Pancreas (tissue), 10 donors: ENCODE results near the gene NTHL1. TPM values are rescaled to one million over a fixed set of nuclear protein-coding genes. Genes with fewer than 3 reads are reported as not detected.
A peak's percentile ranks its signal among the peaks of the same experiment; 100 is the strongest.

Source experiments
- ATAC-seq, 4 donors: fragments of 200-7000 bp; cut with Tn5 transposase; one replicate each; pipeline versions ENCODE4 v1.8.0 to v1.9.1; 2020; ENCODE audit warnings: mild to moderate bottlenecking in 4 of 4, moderate library complexity in 4 of 4
- DNase-seq, 6 donors: peaks; one replicate each; pipeline ENCODE4 v3.0.0-alpha.2; 2020
- FAIRE-seq: peaks from 2 replicates; lab custom pipeline; 2012; peaks lifted over from hg19 to GRCh38; lab: Jason Lieb, UNC
- H3K27ac ChIP-seq, 4 donors: fragments of 200-600 bp; sonication (generic); 1 replicate in 3 of 4; 2 replicates in 1 of 4; pipeline versions ENCODE4 v1.5.0 to v1.8.0; 2020
- H3K27me3 ChIP-seq, 4 donors: fragments of 200-600 bp; one replicate each; pipeline ENCODE4 v1.8.0; 2021
- H3K36me3 ChIP-seq, 3 donors: fragments of 200-600 bp; sonication (generic) in 1 of 3; one replicate each; pipeline versions ENCODE4 v1.5.0 to v1.8.0; 2020 to 2021
- H3K4me1 ChIP-seq, 3 donors: fragments of 200-600 bp; one replicate each; pipeline ENCODE4 v1.8.0; 2021
- H3K4me3 ChIP-seq, 4 donors: fragments of 200-600 bp; sonication (generic) in 2 of 4; one replicate each; pipeline versions ENCODE4 v1.5.0 to v1.8.0; 2020 to 2021
- H3K9me3 ChIP-seq, 4 donors: fragments of 200-600 bp; one replicate each; pipeline ENCODE4 v1.8.0; 2021
- WGBS, 2 donors: extraction: QIAGEN DNeasy Blood & Tissue Kit; methylation state at CpG; one replicate each; pipeline ENCODE4 v1.1.7; 2013; 5-methylcytosine and 5-hydroxymethylcytosine counted together
- intact Hi-C, 3 donors: fragments of 100-400 bp; cut with DNase I; formaldehyde crosslinking; loops; one replicate each; pipeline versions ENCODE4 v1.11.1 to v1.14.2; 2022
- polyA plus RNA-seq, 2 donors: library from polyadenylated mRNA; stranded (reverse); fragments of 200-250 nt; gene quantifications; one replicate each; pipeline ENCODE4 v1.2.3, GENCODE V29; 2013
- total RNA-seq, 6 donors: library from RNA; stranded (reverse); fragmentation: NEBNext Ultra II Directional in 4 of 6; extraction: Animal tissue kit (Norgen Biotek cat#: 25700) in 4 of 6; gene quantifications; one replicate each; pipeline versions ENCODE4 v1.2.1 to v1.2.4, GENCODE V29; 2021 to 2023
- TF ChIP-seq, protein P1 (sequence below), 4 donors: fragments of 200-600 bp; sonication (generic) in 3 of 4; IDR thresholded peaks; one replicate each; pipeline versions ENCODE4 v1.5.0 to v1.8.0; 2021; ENCODE audit warnings: antibody characterized with exemption in 4 of 4
- donor health status: healthy with polysubstance abuse.
- donor health status: DM: no; HTN: no; CAD: no; lungs with moderate emphysema.
- donor health status: DM: no; HTN: no; CAD: no.
- donor health status: control.
- donor health status: control.
- donor health status: Bipolar disorder and iron deficiency.
- donor health status: DM: yes; HTN: yes; CAD: no.
- donor health status: DM: no; HTN: no; CAD: no.
- donor health status: DM: no; HTN: no; CAD: no.
- donor health status: DM: yes; HTN: yes; CAD: no.

NTHL1 gene
- total and polyA plus RNA-seq, 8 donors = 5.2 to 22.8 (median 8.9) TPM

DNA sequence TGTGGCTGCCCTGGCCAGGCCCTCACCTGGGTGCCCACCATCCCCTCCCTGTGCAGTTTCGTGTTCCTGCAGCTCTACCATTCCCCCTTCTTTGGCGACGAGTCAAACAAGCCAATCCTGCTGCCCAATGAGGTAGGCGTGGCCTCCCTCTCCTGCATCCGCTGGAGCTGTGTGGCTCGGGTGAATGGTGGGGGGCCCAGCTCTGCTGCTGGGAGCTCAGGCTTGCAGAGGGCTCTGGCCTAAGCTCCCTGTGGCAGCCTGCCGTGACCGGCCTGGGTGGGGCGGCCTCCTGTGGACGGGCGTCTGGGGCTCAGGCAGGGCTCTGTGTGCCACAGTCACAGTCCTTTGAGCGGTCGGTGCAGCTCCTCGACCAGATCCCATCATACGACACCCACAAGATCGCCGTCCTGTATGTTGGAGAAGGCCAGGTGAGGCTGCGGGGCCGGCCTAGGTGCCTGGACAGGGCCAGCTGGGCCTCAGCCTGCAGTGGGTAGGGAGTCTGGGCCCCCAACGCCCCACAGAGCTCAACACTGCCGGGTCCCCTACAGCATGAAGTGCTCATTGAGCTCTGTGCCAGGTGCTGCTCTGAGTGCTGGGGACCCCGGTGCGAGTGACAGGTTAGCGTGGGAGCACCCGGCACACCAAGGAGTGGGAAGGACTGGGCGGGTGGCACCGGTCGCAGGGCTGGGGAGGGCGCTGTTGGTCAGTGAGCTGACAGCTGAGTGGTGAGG is 37.4 kb upstream of the NTHL1 start:
- TF ChIP-seq, protein P1, sequence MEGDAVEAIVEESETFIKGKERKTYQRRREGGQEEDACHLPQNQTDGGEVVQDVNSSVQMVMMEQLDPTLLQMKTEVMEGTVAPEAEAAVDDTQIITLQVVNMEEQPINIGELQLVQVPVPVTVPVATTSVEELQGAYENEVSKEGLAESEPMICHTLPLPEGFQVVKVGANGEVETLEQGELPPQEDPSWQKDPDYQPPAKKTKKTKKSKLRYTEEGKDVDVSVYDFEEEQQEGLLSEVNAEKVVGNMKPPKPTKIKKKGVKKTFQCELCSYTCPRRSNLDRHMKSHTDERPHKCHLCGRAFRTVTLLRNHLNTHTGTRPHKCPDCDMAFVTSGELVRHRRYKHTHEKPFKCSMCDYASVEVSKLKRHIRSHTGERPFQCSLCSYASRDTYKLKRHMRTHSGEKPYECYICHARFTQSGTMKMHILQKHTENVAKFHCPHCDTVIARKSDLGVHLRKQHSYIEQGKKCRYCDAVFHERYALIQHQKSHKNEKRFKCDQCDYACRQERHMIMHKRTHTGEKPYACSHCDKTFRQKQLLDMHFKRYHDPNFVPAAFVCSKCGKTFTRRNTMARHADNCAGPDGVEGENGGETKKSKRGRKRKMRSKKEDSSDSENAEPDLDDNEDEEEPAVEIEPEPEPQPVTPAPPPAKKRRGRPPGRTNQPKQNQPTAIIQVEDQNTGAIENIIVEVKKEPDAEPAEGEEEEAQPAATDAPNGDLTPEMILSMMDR (IDR thresholded peaks at IDR 0.05) = no peak
- no peak for DNase-seq
- Histone ChIP-seq H3K27ac (no peak overlapping the region), H3K9me3 (no peaks in the 10 kb centered on the region), H3K27me3 (no peaks in the 10 kb centered on the region), H3K36me3 (peaks cover 0 to 31% (median 10%) of the 10 kb centered on the region in 3 donors), H3K4me1 (peaks cover 0 to 14% (median 0%) of the 10 kb centered on the region in 3 donors), H3K4me3 (no peak overlapping the region)
- intact Hi-C loops = no loop called here
- no peak for FAIRE-seq
- 93% methylated on average over 25 to 29 of the region's 29 CpGs for WGBS, 2 donors
- ATAC-seq = no peak

DNA sequence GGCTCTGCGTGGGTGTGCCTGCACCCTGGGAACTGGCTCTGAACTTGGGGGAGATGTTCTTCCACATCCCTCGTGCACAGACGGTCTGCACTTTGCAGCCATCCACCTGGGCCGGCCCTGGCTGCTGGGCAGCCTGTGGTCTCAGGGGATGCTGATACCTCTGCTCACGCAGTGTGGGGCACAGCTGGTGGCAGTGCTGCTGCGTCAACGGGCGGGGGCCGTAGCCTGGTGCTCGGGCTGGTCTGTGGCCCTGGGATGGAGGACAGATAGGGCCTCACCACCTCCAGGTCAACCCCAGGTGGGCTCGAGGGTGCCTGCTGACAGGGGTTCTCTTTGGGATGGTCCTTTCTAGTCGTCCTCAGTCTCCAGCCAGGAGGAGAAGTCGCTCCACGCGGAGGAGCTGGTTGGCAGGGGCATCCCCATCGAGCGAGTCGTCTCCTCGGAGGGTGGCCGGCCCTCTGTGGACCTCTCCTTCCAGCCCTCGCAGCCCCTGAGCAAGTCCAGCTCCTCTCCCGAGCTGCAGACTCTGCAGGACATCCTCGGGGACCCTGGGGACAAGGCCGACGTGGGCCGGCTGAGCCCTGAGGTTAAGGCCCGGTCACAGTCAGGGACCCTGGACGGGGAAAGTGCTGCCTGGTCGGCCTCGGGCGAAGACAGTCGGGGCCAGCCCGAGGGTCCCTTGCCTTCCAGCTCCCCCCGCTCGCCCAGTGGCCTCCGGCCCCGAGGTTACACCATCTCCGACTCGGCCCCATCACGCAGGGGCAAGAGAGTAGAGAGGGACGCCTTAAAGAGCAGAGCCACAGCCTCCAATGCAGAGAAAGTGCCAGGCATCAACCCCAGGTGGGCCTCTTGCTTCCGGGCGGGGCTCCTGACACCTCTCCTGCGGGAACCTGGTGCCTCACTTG is 36.5 kb upstream of the NTHL1 start:
- TF ChIP-seq, protein P1 (IDR thresholded peaks at IDR 0.05) = no peak
- peaks cover 0 to 8% (median 0%) of the 10 kb centered on the region in 3 donors for H3K4me1 ChIP-seq
- ATAC-seq = no peak
- FAIRE-seq = no peak
- DNase-seq = peak in 1 of 6 donors; percentile 28
- H3K9me3 ChIP-seq = no peaks in the 10 kb centered on the region
- peaks cover 0 to 37% (median 11%) of the 10 kb centered on the region in 3 donors for H3K36me3 ChIP-seq
- intact Hi-C loops = no loop called here
- no peak overlapping the region for H3K4me3 ChIP-seq
- H3K27me3 ChIP-seq = no peaks in the 10 kb centered on the region
- WGBS, 2 donors = 93 to 95% methylated on average over 44 of the region's 44 CpGs
- no peak overlapping the region for H3K27ac ChIP-seq

DNA sequence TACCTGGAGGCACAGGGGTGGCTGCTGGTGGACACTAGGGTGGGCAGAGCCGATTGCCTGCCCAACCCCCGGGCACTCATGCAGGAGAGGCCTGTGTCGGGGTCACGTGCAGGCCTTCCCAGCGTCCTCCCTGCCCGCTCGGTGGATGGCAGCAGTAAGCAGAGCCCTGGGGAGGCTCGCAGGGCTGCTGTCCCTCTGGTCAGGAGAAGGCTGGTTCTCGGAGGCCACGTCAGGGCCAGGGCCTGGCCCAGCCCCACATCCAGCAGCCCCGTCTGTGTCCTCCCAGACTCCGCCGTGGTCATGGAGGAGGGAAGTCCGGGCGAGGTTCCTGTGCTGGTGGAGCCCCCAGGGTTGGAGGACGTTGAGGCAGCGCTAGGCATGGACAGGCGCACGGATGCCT is 35.8 kb upstream of the NTHL1 start:
- Histone ChIP-seq H3K4me3 (no peak overlapping the region), H3K36me3 (peaks cover 0 to 39% (median 11%) of the 10 kb centered on the region in 3 donors), H3K27me3 (no peaks in the 10 kb centered on the region), H3K9me3 (no peaks in the 10 kb centered on the region), H3K4me1 (peaks cover 0 to 8% (median 0%) of the 10 kb centered on the region in 3 donors), H3K27ac (no peak overlapping the region)
- TF ChIP-seq, protein P1 (IDR thresholded peaks at IDR 0.05) = no peak
- ATAC-seq = no peak
- DNase-seq = peak in 1 of 6 donors; percentile 77
- intact Hi-C loops = no loop called here
- WGBS, 2 donors = 89 to 91% methylated on average over 19 of the region's 19 CpGs
- no peak for FAIRE-seq

DNA sequence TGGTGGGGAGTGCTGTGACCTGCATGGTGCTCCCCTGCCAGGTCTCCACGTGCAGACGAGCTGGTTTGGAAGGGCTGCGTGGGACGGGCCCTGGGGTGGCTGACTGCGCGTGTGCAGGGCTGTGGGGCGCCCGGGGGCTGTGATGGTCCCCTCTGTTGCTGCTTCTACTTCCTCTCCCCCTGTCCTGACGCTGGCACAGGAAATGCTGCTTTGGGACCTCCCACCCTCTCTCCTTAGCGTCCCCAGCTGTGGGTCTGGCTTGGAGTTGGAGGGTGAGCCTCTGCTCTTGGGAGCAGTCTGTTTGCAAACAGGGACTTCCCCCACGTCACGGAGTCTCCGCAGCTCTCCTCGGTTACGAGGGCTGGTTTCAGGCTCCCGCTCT is 35.3 kb upstream of the NTHL1 start:
- Histone ChIP-seq H3K27ac (peak overlapping the region in 2 of 4 donors; percentile 33 to 44), H3K27me3 (no peaks in the 10 kb centered on the region), H3K4me3 (no peak overlapping the region), H3K4me1 (peaks cover 0 to 8% (median 0%) of the 10 kb centered on the region in 3 donors), H3K36me3 (peaks cover 0 to 39% (median 11%) of the 10 kb centered on the region in 3 donors), H3K9me3 (no peaks in the 10 kb centered on the region)
- FAIRE-seq (no peak), ATAC-seq (no peak), DNase-seq (peak in 1 of 6 donors; percentile 53)
- TF ChIP-seq, protein P1 (IDR thresholded peaks at IDR 0.05) = no peak
- intact Hi-C loops = no loop called here
- 88 to 91% methylated on average over 16 of the region's 16 CpGs for WGBS, 2 donors
